Measurements from ENCODE around the gene ADAMTS9. TPM values are rescaled to one million over a fixed set of nuclear protein-coding genes. Genes with fewer than 3 reads are reported as not detected.

Gene ADAMTS9
- total and polyA plus RNA-seq, 10 of the 15 experiments (the other 5 are each of a cell fraction or from before 2014, with no cell fraction given), result 0.08 TPM; not detected in 9

GRCh38 chr3:64496786-64497490 is 190.9 kb downstream of the ADAMTS9 start (continued):
- TF ChIP-seq EGR1 (IDR thresholded peaks at IDR 0.05; ENCODE audit: borderline replicate concordance in 1 of 2, low read depth in 2 of 2, low read length in 2 of 2) (no peak), ATF7 (IDR thresholded peaks at IDR 0.05; ENCODE audit: low read depth) (no peak)

- Histone ChIP-seq H3K4me2 (ENCODE audit: control insufficient read depth, insufficient read depth) (no peak overlapping the region), H3K4me3 (no peak overlapping the region), H3K9me3 (replicated peaks; ENCODE audit: control insufficient read depth, insufficient read depth, low read length) (no peaks in the 10 kb centered on the region), H3K27me3 (replicated peaks in 1 of 2; ENCODE audit: control insufficient read depth in 2 of 2, insufficient read depth in 2 of 2, low read length in 1 of 2) (peaks cover 0 to 6% of the 10 kb centered on the region in 2 experiments), H3K36me3 (ENCODE audit: control insufficient read depth in 2 of 2, insufficient read depth in 2 of 2, low read length in 1 of 2) (no peaks in the 10 kb centered on the region), H4K20me1 (ENCODE audit: control insufficient read depth, insufficient read depth) (no peaks in the 10 kb centered on the region), H3K9ac (ENCODE audit: control insufficient read depth, insufficient read depth, low read length) (no peak overlapping the region), H3K27ac (ENCODE audit: control insufficient read depth, insufficient read depth) (no peak overlapping the region), H3K79me2 (ENCODE audit: control insufficient read depth, insufficient read depth, low read length) (no peaks in the 10 kb centered on the region), H2AFZ (ENCODE audit: control insufficient read depth, low read depth, low read length) (no peak overlapping the region), H3K4me1 (ENCODE audit: control insufficient read depth, insufficient read depth, low read length) (no peaks in the 10 kb centered on the region)
- no peak for DNase-seq (ENCODE audit: low read depth, low spot score)
- SMC1A ChIA-PET (ENCODE audit: uncharacterized antibody, unreplicated experiment), result interaction anchor here (0.9 to 1.7 kb wide), 2 partner anchors 12 to 15 kb away, joined by 3 to 4 read pairs; no protein-coding TSS in a partner anchor
- TF ChIP-seq POU2F2 (IDR thresholded peaks at IDR 0.05; ENCODE audit: borderline replicate concordance, low read depth, low read length) (no peak), ZBTB40 (IDR thresholded peaks at IDR 0.05; ENCODE audit: borderline replicate concordance) (no peak), YY1 (IDR thresholded peaks at IDR 0.05; ENCODE audit: low read depth, low read length) (no peak), PML (IDR thresholded peaks at IDR 0.05; ENCODE audit: low read length) (no peak), DPF2 (IDR thresholded peaks at IDR 0.05) (no peak), NFXL1 (IDR thresholded peaks at IDR 0.05; ENCODE audit: borderline replicate concordance) (no peak), MTA2 (IDR thresholded peaks at IDR 0.05; ENCODE audit: low read depth) (no peak)
- CTCF ChIA-PET, result interaction anchor here (2.5 kb wide), 1 partner anchor 10 kb away, joined by 6 read pairs; no protein-coding TSS in a partner anchor
- no TSS peak for BruUV-seq (replicated peaks)
- RAD21 ChIA-PET (ENCODE audit: unreplicated experiment), result no interaction called here
- WGBS (ENCODE audit: insufficient coverage, insufficient replicate concordance, low lambda C conversion rate, missing lambda C conversion rate), result 46% methylated on average over 2 of the region's 2 CpGs
- ATAC-seq, result no peak
- in situ Hi-C loops (cut with MboI), result no loop called here
- POLR2A ChIA-PET, result no interaction called here
- intact Hi-C loops (cut with micrococcal nuclease; ENCODE audit: unreplicated experiment), result no loop called here
- FAIRE-seq, result no peak
Observed at GRCh38 chr3:64495781-64496334, 191.9 kb downstream of the ADAMTS9 start.
